Activated CD8-positive, alpha-beta memory T cell treated with anti-CD3 and anti-CD28 coated beads, Interleukin-2, amount 10 ng/mL, durations not matched to agents 7 days and 5 days (primary cell): ENCODE data around the gene TGM1. TPM values are rescaled to one million over a fixed set of nuclear protein-coding genes. Genes with fewer than 3 reads are reported as not detected.
"Not testable (repeated sequence)": the region's sequence is repeated elsewhere in the genome, so short reads cannot be mapped to it uniquely, and the experiment has no call there.

ENCODE experiments used
- ATAC-seq: fragments of 150-1000 bp; cut with Tn5 transposase; one replicate; pipeline ENCODE4 v1.10.0; 2021; ENCODE audit warnings: moderate library complexity
- CTCF ChIA-PET: fragments of 350-600 bp; sonication (Branson Sonifier 250); formaldehyde crosslinking; loops from one replicate; lab custom pipeline; 2021; ENCODE audit warnings: antibody characterized with exemption; lab: Charles Lee
- DNase-seq: peaks from one replicate; pipeline ENCODE4 v3.0.0-alpha.2; 2020
- H3K27ac Mint-ChIP-seq: one replicate; pipeline ENCODE4 v1.8.0; 2021; ENCODE audit warnings: mild to moderate bottlenecking, mixed read lengths
- H3K27me3 Mint-ChIP-seq: one replicate; pipeline ENCODE4 v1.8.0; 2021; ENCODE audit warnings: mixed read lengths
- H3K36me3 Mint-ChIP-seq: one replicate; pipeline ENCODE4 v1.8.0; 2021; ENCODE audit warnings: mild to moderate bottlenecking, mixed read lengths
- H3K4me1 Mint-ChIP-seq: one replicate; pipeline ENCODE4 v1.8.0; 2021; ENCODE audit warnings: mixed read lengths
- H3K4me3 Mint-ChIP-seq: one replicate; pipeline ENCODE4 v1.8.0; 2021; ENCODE audit warnings: mild to moderate bottlenecking, moderate library complexity, mixed read lengths
- H3K9me3 Mint-ChIP-seq: one replicate; pipeline ENCODE4 v1.8.0; 2022; ENCODE audit warnings: low read depth, mixed read lengths
- total RNA-seq, 2 experiments: library from RNA; stranded (reverse); gene quantifications; one replicate each; pipeline ENCODE4 v1.2.3, GENCODE V29; 2021

The TGM1 gene
- total RNA-seq, 2 experiments from 2014 or later: 3.0 to 5.1 TPM

DNA sequence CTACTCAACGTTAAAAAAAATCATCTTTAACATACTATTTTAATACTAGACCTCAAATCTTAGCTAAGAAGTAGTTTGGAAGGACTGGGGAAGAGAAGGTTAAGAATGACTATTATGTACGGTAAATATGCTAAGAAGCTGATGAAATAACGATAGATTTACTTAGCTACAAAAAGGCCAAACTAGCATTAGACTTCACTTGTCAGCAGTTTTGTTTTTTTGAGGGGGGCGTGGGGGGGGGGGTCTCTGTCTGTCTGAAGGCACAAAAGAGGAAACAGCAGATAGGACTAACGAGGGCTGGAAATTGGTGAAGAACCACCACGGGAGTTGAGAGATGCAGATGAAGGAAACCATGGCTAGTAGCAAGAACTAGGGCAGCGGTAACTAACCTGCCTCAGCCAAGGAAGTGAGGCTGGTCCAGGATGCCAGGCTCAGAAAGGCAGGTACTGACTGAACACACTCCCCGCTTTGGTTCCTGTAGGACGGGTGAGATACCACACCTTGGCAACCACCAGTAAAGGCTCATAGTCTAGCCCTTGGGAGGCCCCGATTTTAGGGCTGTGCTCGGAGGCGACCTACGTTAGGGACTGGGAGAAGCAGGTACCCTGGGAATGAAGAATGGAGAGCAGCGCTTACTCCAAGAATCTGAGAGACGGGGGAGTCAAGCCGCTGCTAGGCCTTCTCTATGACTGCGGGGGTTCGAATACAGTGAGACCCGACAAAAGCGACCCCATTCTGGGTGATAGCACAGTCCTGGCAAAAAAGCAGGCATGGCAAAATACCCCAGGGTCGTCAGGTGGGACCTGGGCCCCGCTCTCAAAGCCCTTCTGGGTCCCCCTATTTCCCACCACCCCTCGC is 31.5 kb downstream of the TGM1 start:
- ATAC-seq (peak; percentile 26), DNase-seq (peak; percentile 65)
- H3K27ac Mint-ChIP-seq: peak overlapping the region; percentile 95
- peaks cover 27% of the 10 kb centered on the region for H3K36me3 Mint-ChIP-seq
- CTCF ChIA-PET: interaction anchor here (0.6 to 1.7 kb wide), 6 partner anchors 11 to 166 kb away, joined by 3 to 12 read pairs (median 4); partner anchors contain the start of genes MDP1 and TINF2
- peak overlapping the region; percentile 84 for H3K4me3 Mint-ChIP-seq
- H3K27me3 Mint-ChIP-seq: no peaks in the 10 kb centered on the region
- H3K4me1 Mint-ChIP-seq: peaks cover 55% of the 10 kb centered on the region
- H3K9me3 Mint-ChIP-seq: no peaks in the 10 kb centered on the region

DNA sequence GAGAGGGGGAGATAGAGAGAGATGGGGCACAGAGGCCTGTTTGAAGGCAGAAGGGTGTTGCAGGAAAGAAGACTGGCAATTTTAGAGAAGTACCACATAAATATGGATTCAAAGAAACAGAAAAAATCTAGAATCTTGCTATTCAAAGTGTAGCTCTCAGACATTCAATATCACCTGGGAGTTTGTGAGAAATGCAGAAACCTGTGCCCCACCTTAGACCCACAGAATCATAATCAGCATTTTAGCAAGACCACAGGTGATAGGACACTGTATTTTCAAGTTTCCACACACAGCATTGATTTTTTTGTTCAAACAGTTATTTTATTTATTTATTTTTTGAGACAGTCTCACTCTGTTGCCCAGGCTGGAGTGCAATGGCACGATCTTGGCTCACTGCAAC is 34.1 kb downstream of the TGM1 start:
- ATAC-seq: no peak
- Mint-ChIP-seq H3K4me3 (no peak overlapping the region), H3K4me1 (peaks cover 40% of the 10 kb centered on the region), H3K27ac (no peak overlapping the region), H3K36me3 (peaks cover 13% of the 10 kb centered on the region), H3K27me3 (no peaks in the 10 kb centered on the region), H3K9me3 (no peaks in the 10 kb centered on the region)
- DNase-seq: no peak
- CTCF ChIA-PET: interaction anchor here (0.7 to 2.7 kb wide), 7 partner anchors 9 to 203 kb away, joined by 3 to 13 read pairs (median 3); partner anchors contain the start of gene TINF2

DNA sequence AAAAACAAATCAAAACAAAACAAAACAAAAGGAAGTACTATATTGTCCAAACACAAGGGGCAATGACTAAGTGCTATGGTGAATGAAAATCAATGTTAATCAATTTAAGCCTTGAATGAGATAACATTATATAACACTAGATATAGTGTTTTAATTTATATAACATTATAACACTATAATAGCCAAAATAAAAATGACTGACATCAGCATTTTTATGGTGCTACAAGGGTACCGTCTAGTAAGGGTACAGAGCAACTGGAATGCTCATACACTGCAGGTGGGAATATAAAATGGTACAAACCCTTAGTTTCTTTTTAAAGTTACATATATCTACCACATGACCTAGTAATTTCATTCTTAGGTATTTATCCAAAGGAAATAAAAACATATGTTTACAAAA is 36.5 kb downstream of the TGM1 start:
- no peak for ATAC-seq
- peaks cover 31% of the 10 kb centered on the region for H3K4me1 Mint-ChIP-seq
- CTCF ChIA-PET: interaction anchor here (1.7 to 2.7 kb wide), 2 partner anchors 10 to 16 kb away, joined by 6 to 13 read pairs; partner anchors contain the start of genes MDP1 and TINF2

DNA sequence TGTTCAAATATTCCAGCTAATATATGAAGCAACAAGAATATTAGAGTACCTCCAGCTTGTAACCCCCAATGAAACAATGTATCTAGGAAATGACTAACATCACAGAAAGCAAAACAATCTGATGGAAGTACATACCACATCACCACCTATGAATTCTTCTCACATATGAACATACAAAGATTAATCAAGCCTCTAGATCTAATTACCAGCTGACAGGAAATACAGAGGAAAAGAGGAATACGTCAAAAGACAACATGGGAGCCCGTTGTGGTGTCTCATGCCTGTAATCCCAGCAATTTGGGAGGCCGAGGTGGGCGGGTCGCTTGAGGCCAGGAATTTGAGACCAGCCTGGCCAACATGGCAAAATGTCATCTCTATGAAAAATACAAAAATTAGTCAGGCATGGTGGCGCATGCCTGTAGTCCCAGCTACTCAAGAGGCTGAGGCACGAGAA is 38.3 kb downstream of the TGM1 start:
- Mint-ChIP-seq H3K9me3 (no peaks in the 10 kb centered on the region), H3K27ac (no peak overlapping the region), H3K27me3 (no peaks in the 10 kb centered on the region), H3K4me3 (no peak overlapping the region), H3K36me3 (peaks cover 13% of the 10 kb centered on the region), H3K4me1 (peaks cover 24% of the 10 kb centered on the region)
- ATAC-seq (no peak), DNase-seq (no peak)
- CTCF ChIA-PET: interaction anchor here (1.0 to 2.0 kb wide), 3 partner anchors 9 to 84 kb away, joined by 3 to 6 read pairs (median 3); partner anchors contain the start of genes CHMP4A and MDP1

More for the DNA sequence above, 36.5 kb downstream of the TGM1 start:
- no peaks in the 10 kb centered on the region for H3K27me3 Mint-ChIP-seq
- no peak overlapping the region for H3K27ac Mint-ChIP-seq
- H3K36me3 Mint-ChIP-seq: peaks cover 13% of the 10 kb centered on the region
- DNase-seq: no peak
- no peak overlapping the region for H3K4me3 Mint-ChIP-seq
- H3K9me3 Mint-ChIP-seq: no peaks in the 10 kb centered on the region

DNA sequence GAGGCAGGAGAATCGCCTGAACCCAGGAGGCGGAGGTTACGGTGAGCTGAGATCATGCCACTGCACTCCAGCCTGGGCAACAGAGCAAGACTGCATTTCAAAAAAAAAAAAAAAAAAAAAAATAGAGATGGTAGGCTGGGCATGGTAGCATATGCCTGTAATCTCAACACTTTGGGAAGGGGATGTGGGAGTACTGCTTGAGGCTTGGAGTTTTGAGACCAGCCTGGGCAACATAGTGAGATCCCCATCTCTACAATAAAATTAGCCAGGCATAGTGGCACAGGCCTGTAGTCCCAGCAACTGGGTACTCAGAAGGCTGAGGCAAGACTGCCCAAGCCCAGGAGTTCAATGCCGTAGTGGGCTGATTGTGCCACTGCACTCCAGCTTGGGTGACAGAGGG is 40.0 kb downstream of the TGM1 start:
- not testable (repeated sequence) for ATAC-seq, H3K9me3 Mint-ChIP-seq, DNase-seq, H3K27ac Mint-ChIP-seq, H3K4me3 Mint-ChIP-seq, H3K27me3 Mint-ChIP-seq
- CTCF ChIA-PET: interaction anchor here (0.8 kb wide), 1 partner anchor 48 kb away, joined by 3 read pairs; the partner anchor contains the start of gene RABGGTA
- Mint-ChIP-seq H3K4me1 (peaks cover 21% of the 10 kb centered on the region), H3K36me3 (peaks cover 11% of the 10 kb centered on the region)

DNA sequence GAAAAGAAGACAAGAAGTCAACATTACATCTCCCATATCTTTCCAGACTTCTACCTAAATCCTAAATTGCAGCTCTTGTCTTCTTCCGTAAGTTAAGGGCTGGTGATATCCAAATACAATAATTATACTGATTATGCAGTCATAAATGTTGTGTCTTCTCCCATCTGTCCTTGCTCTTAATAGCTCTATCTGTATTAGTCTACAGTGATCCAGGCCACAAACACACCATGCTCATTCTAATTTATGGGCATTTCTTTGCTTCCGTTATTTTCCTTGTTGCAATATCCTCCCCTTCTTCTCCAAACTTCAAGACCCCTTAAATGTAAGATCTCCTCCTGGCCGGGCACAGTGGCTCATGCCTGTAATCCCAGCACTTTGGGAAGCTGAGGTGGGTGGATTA is 43.5 kb downstream of the TGM1 start:
- CTCF ChIA-PET: interaction anchor here (0.6 to 1.5 kb wide), 7 partner anchors 9 to 217 kb away, joined by 3 to 6 read pairs (median 3); partner anchors contain the start of gene RABGGTA
- Mint-ChIP-seq H3K4me3 (no peak overlapping the region), H3K27me3 (no peaks in the 10 kb centered on the region), H3K27ac (peak overlapping the region; percentile 34), H3K9me3 (no peaks in the 10 kb centered on the region), H3K36me3 (peaks cover 8% of the 10 kb centered on the region), H3K4me1 (peaks cover 21% of the 10 kb centered on the region)
- DNase-seq: no peak
- ATAC-seq: no peak

DNA sequence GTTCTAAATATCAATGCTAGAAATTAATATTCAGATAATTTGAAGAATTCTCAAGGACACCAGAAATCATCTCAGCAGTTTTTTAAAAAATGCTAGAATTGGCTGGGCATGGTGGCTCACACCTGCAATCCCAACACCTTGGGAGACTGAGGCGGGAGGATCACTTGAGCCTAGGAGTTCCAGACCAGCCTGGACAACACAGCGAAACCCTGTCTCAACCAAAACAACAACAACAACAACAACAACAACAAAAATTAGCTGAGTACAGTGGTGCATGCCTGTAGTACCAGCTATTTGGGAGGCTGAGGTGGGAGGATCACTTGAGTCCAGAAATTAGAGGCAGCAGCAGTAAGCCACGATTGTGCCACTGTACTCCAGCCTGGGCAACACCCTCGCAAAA is 43.9 kb downstream of the TGM1 start:
- H3K4me3 Mint-ChIP-seq: no peak overlapping the region
- H3K9me3 Mint-ChIP-seq: no peaks in the 10 kb centered on the region
- H3K36me3 Mint-ChIP-seq: peaks cover 7% of the 10 kb centered on the region
- no peak for DNase-seq
- no peak overlapping the region for H3K27ac Mint-ChIP-seq
- no peaks in the 10 kb centered on the region for H3K27me3 Mint-ChIP-seq
- ATAC-seq: no peak
- H3K4me1 Mint-ChIP-seq: peaks cover 24% of the 10 kb centered on the region
- CTCF ChIA-PET: interaction anchor here (0.8 to 1.5 kb wide), 4 partner anchors 9 to 217 kb away, joined by 3 to 6 read pairs (median 3); no protein-coding TSS in a partner anchor

DNA sequence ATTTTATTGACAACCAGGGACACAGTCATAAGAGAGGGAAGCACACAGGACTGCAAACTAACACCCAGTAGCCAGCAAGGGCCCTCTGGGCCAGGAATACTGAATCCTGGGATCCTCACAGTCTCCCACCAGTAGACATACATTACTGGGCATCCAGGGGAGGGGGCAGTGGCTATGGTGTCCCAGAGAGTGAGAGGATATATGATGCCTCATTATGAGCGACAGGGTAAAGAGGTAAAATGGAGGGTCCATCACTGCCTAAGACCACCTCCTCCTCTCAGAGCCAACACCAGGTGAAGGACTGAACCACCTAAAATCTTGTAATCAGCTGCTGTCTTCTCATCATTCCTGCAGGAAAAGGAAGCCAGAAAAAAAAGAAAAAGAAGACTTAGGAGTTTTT is 46.1 kb downstream of the TGM1 start:
- H3K36me3 Mint-ChIP-seq: peaks cover 13% of the 10 kb centered on the region
- DNase-seq, H3K27me3 Mint-ChIP-seq, H3K4me3 Mint-ChIP-seq, H3K9me3 Mint-ChIP-seq, ATAC-seq: not testable (repeated sequence)
- CTCF ChIA-PET: interaction anchor here (1.1 to 5.8 kb wide), 9 partner anchors 9 to 215 kb away, joined by 3 to 48 read pairs (median 6); partner anchors contain the start of genes CIDEB, DHRS1, LTB4R2 and NOP9
- H3K4me1 Mint-ChIP-seq: peaks cover 40% of the 10 kb centered on the region
- peak overlapping the region; percentile 99 for H3K27ac Mint-ChIP-seq

DNA sequence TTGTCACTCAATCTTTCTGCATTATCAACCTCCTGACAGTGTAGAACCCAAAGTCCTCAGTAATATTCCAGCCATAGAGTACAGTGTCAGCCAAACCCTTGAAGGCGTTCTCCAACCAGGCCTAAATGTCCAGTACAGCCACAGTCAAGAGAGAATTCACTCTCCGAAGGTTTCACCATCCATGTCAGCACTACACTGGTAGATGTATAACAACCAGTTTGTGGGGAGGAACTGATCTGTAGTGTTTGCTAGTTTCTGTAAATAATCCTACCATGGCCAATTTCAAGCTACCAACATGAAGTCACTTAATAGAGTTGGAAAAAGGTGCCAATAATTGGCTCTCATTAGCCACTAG is 46.7 kb downstream of the TGM1 start:
- ATAC-seq (no peak), DNase-seq (no peak)
- H3K27me3 Mint-ChIP-seq: no peaks in the 10 kb centered on the region
- H3K9me3 Mint-ChIP-seq: no peaks in the 10 kb centered on the region
- peak overlapping the region; percentile 99 for H3K27ac Mint-ChIP-seq
- peak overlapping the region; percentile 97 for H3K4me3 Mint-ChIP-seq
- H3K4me1 Mint-ChIP-seq: peaks cover 46% of the 10 kb centered on the region
- CTCF ChIA-PET: interaction anchor here (0.8 to 5.8 kb wide), 23 partner anchors 8 to 221 kb away, joined by 3 to 48 read pairs (median 5); partner anchors contain the start of genes CIDEB, DHRS1, IPO4 and IRF9
- peaks cover 18% of the 10 kb centered on the region for H3K36me3 Mint-ChIP-seq

DNA sequence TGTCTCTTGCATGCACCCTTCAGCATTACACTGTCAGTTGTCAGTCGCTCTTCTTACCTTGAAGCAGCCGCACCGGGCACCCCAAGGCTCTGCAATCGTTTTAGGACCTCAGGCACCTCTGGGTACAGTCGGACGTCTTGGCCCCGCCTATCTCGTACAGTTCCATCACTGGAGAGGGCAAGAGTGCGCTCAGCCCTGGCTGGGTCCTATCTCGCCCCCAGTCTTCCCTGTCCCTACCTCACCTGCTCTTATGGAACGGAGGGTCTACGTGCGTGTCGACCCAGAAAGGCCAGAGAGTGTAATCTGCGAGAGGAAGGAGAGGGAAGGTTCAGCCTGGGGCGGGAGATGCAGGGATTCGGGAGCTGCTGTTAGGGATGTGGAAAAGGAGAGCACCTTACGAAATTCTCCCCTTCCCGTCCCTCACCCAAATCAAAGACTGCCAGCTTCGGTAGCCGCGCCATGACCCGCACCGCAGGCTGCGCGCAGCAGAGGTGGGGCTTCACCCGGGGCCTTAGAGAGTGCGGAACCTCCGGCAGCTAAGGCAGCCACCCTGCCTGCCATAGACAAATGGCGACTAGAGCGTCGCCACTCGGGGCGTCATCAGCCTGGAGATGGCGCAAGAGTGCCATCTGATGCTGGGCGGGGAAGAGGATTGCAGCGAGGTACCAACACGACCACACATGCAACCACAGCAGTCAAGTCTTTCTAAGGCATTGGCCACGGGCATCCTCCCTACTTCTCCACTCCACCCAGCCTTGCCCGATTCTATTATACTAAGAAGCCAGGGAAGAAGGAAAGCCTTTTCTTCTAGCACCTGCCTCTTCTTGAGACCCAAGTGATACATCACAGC is 47.3 kb downstream of the TGM1 start, which contains the start of gene MDP1:
Gene MDP1 (minus strand): TSS at position 572 of the 850 bp plus-strand sequence. CDS start 111 bp downstream, at position 461.
- Mint-ChIP-seq H3K27me3 (no peaks in the 10 kb centered on the region), H3K36me3 (peaks cover 20% of the 10 kb centered on the region), H3K9me3 (no peaks in the 10 kb centered on the region), H3K27ac (peak within 1 kb of the TSS; percentile 99), H3K4me3 (peak within 1 kb of the TSS; percentile 97), H3K4me1 (peaks cover 47% of the 10 kb centered on the region)
- peak; percentile 94 for DNase-seq
- CTCF ChIA-PET: interaction anchor here (0.8 to 5.8 kb wide), 26 partner anchors 8 to 221 kb away, joined by 3 to 48 read pairs (median 5); partner anchors contain the start of genes CIDEB, DHRS1, IPO4 and IRF9
- peak; percentile 76 for ATAC-seq

DNA sequence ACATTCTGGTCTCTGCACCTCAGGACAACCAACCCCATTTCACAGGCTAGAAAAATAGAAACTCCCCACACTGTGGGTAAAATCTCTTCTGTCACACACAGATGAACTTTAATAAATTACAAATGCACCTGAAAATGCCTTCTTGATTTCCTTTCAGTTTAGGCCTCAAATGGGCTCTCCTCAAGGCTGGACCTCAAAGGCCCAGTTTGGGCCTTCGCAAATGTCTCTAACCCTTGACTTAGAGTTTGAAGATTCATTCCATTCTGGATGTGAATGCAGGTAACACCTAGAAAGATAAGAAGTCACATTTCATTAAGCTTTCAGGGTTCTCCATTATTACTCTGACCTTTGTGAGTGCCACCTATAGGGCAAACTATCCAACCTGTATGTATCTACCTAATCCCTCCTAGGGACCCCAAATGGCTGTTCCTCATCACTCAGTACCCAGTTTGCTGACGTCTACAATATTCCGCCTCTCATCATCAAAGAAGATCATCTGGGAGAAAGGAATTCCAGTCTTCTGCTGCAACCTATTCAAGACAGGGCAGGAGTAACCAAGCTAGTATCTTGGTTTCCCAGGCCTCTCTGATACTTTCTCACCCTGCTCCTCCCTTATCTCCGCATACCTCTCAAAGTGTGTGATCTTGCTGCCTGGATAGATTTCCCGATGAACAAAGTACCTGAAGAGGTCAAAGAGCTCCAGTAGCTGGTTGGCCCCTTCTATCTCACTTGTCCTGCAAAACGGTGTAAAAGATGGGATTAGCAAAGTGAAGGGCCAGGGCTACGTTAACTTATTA is 48.9 kb downstream of the TGM1 start:
- Mint-ChIP-seq H3K4me1 (peaks cover 49% of the 10 kb centered on the region), H3K27ac (peak overlapping the region; percentile 99), H3K36me3 (peaks cover 35% of the 10 kb centered on the region), H3K4me3 (peak overlapping the region; percentile 99), H3K9me3 (no peaks in the 10 kb centered on the region), H3K27me3 (no peaks in the 10 kb centered on the region)
- CTCF ChIA-PET: interaction anchor here (0.5 to 5.8 kb wide), 22 partner anchors 10 to 217 kb away, joined by 3 to 48 read pairs (median 6); partner anchors contain the start of genes CIDEB, DHRS1, IPO4 and IRF9
- no peak for ATAC-seq
- DNase-seq: no peak
